BJ (cell line): Measurements from ENCODE around the gene HIGD1B. TPM values are rescaled to one million over a fixed set of nuclear protein-coding genes. Genes with fewer than 3 reads are reported as not detected.

Source experiments
- CTCF ChIA-PET: fragments of 350-600 bp; formaldehyde crosslinking; extraction: SDS; loops from one replicate; lab custom pipeline; 2021; ENCODE audit warnings: antibody characterized with exemption, inconsistent platforms; lab: Yijun Ruan, JAX
- POLR2A ChIA-PET: fragments of 300-600 bp; sonication (Branson Sonifier 250); formaldehyde crosslinking; extraction: SDS; loops from one replicate; lab custom pipeline; 2021; ENCODE audit warnings: antibody characterized with exemption; lab: Charles Lee
- DNase-seq: peaks from one replicate; pipeline ENCODE4 v3.0.0-alpha.2; 2011; ENCODE audit warnings: low read depth
- H3K27me3 ChIP-seq: 2 replicates; pipeline ENCODE4 v1.6.0; 2011; ENCODE audit warnings: low read length; ENCODE audit not compliant: control insufficient read depth, insufficient read depth
- H3K36me3 ChIP-seq: 2 replicates; pipeline ENCODE4 v1.5.1; 2011; ENCODE audit warnings: low read length; ENCODE audit not compliant: control insufficient read depth, insufficient read depth
- H3K4me3 ChIP-seq: 2 replicates; pipeline ENCODE4 v1.5.1; 2011; ENCODE audit warnings: low read depth, mild to moderate bottlenecking, control low read depth, low read length
- polyA plus RNA-seq: library from polyadenylated mRNA; depleted of rRNA; stranded (reverse); fragments of >200 nt; gene quantifications from 2 replicates; pipeline ENCODE4 v1.2.3, GENCODE V29; 2011; rRNA removed
- small RNA-seq: library from RNA; depleted of rRNA; stranded (forward); fragments of <200 nt; gene quantifications from one replicate; pipeline ENCODE3, GENCODE V24; 2012; ENCODE audit warnings: low replicate concordance, low read depth; ENCODE audit not compliant: insufficient read length
- TF ChIP-seq, protein P1 (sequence below): IDR thresholded peaks from 2 replicates; pipeline ENCODE4 v1.5.1; 2011; ENCODE audit warnings: low read depth, mild to moderate bottlenecking, control low read depth, inconsistent platforms, low read length, moderate library complexity; ENCODE audit not compliant: insufficient read depth

HIGD1B gene
- polyA plus RNA-seq, 1 experiment: not detected

- Histone ChIP-seq H3K4me3 (peak overlapping the region; percentile 84), H3K27me3 (no peaks in the 10 kb centered on the region), H3K36me3 (no peaks in the 10 kb centered on the region; the same call in none of the 2 replicates)
- no peak for DNase-seq
- POLR2A ChIA-PET: no interaction called here
- CTCF ChIA-PET: interaction anchor here (1.0 to 6.8 kb wide), 7 partner anchors 11 to 236 kb away, joined by 4 to 63 read pairs (median 4); partner anchors contain the start of gene ACBD4
- TF ChIP-seq, protein P1, sequence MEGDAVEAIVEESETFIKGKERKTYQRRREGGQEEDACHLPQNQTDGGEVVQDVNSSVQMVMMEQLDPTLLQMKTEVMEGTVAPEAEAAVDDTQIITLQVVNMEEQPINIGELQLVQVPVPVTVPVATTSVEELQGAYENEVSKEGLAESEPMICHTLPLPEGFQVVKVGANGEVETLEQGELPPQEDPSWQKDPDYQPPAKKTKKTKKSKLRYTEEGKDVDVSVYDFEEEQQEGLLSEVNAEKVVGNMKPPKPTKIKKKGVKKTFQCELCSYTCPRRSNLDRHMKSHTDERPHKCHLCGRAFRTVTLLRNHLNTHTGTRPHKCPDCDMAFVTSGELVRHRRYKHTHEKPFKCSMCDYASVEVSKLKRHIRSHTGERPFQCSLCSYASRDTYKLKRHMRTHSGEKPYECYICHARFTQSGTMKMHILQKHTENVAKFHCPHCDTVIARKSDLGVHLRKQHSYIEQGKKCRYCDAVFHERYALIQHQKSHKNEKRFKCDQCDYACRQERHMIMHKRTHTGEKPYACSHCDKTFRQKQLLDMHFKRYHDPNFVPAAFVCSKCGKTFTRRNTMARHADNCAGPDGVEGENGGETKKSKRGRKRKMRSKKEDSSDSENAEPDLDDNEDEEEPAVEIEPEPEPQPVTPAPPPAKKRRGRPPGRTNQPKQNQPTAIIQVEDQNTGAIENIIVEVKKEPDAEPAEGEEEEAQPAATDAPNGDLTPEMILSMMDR: no peak
Measured at GRCh38 chr17:44898768-44899073, 51.0 kb downstream of the HIGD1B start.

- TF ChIP-seq, protein P1: no peak
- no peaks in the 10 kb centered on the region for H3K27me3 ChIP-seq
- no peaks in the 10 kb centered on the region for H3K36me3 ChIP-seq
- no peak for DNase-seq
- peak within 1 kb of the TSS; percentile 84 for H3K4me3 ChIP-seq
- POLR2A ChIA-PET: no interaction called here
- CTCF ChIA-PET: interaction anchor here (0.8 to 6.8 kb wide), 14 partner anchors 11 to 299 kb away, joined by 3 to 63 read pairs (median 4); partner anchors contain the start of gene ACBD4
Measured at GRCh38 chr17:44899074-44899782, 51.5 kb downstream of the HIGD1B start, which contains the start of gene EFTUD2. Gene EFTUD2 (minus strand): TSS chr17:44899445. CDS start chr17:44894521, 4,924 bp downstream.

Small RNA genes lying within 50 kb of the gene (small RNA-seq; reads per million reads assigned to genes)
- gene RN7SL405P: not detected

Other genes starting within 250 kb of the HIGD1B start
- 0.26 TPM in 2 replicates for gene MEIOC, start 191.4 kb upstream of the HIGD1B start, polyA plus RNA-seq
- gene CCDC43, start 158.1 kb upstream of the HIGD1B start, polyA plus RNA-seq: 4.7 and 10.8 TPM in 2 replicates
- 6.1 and 9.9 TPM in 2 replicates for gene DBF4B, start 139.2 kb upstream of the HIGD1B start, polyA plus RNA-seq
- gene ADAM11, start 88.9 kb upstream of the HIGD1B start, polyA plus RNA-seq: 0.31 TPM in 2 replicates
- 26.5 and 32.2 TPM in 2 replicates for gene GJC1, start 17.6 kb upstream of the HIGD1B start, polyA plus RNA-seq
- gene EFTUD2, start 51.6 kb downstream of the HIGD1B start, polyA plus RNA-seq: 72.0 and 121 TPM in 2 replicates
- 0.13 and 0.23 TPM in 2 replicates for gene GFAP, start 67.6 kb downstream of the HIGD1B start, polyA plus RNA-seq
- 5.5 and 10.6 TPM in 2 replicates for gene KIF18B, start 99.9 kb downstream of the HIGD1B start, polyA plus RNA-seq
- 0.39 and 0.50 TPM in 2 replicates for gene C1QL1, start 120.4 kb downstream of the HIGD1B start, polyA plus RNA-seq
- gene DCAKD, start 203.7 kb downstream of the HIGD1B start, polyA plus RNA-seq: 25.4 and 44.2 TPM in 2 replicates
- 48.1 and 62.5 TPM in 2 replicates for gene NMT1, start 213.4 kb downstream of the HIGD1B start, polyA plus RNA-seq